DOHH2 (cell line): Measurements from ENCODE around the gene DNMBP.

Experiments used
- CTCF ChIP-seq: fragments of 200-600 bp; sonication (generic); IDR thresholded peaks from one replicate; pipeline ENCODE4 v1.5.1; 2014; ENCODE audit warnings: antibody characterized with exemption, mild to moderate bottlenecking, low read depth, low read length; ENCODE audit not compliant: poor library complexity, severe bottlenecking
- EZH2phosphoT487 ChIP-seq: fragments of 200-600 bp; sonication (generic); IDR thresholded peaks from 2 replicates; pipeline ENCODE4 v1.6.1; 2017; ENCODE audit warnings: borderline replicate concordance, mild to moderate bottlenecking, antibody characterized with exemption, low read length, moderate library complexity, mixed read lengths

DNA sequence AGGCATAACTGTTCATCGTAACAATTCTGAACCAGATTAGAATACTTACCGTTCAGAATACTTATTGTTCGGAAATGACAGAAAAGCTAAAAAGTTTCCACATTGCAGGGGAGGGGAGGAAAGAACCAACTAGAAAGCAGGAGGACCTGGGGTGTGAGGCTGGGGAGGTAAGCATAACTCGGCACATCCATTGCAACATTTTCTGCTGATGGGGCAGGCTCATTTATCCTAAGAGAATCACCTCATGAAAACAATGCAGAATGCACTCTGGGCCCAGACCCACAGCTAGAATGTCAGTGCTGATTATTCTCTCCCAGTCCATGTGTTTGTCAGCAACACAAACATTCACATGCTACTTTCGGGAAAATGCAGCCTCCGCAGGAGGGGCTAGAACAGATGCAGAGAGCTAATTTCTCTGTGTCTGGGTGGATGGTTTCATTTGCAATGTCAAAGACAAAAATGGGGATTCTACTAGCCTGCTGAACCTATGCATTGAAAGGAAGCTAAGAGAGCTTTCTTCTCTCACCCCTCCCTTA, 9.6 kb downstream of the DNMBP start:
- no peak for TF ChIP-seq CTCF
- TF ChIP-seq EZH2phosphoT487 = no peak
